ENCODE results near the gene DIAPH3. TPM values are rescaled to one million over a fixed set of nuclear protein-coding genes. Genes with fewer than 3 reads are reported as not detected.

The DIAPH3 gene
- total and polyA plus RNA-seq, 2 of the 8 experiments (the other 6 are each of a cell fraction or from before 2014, with no cell fraction given): 8.0 to 30.8 TPM

DNA sequence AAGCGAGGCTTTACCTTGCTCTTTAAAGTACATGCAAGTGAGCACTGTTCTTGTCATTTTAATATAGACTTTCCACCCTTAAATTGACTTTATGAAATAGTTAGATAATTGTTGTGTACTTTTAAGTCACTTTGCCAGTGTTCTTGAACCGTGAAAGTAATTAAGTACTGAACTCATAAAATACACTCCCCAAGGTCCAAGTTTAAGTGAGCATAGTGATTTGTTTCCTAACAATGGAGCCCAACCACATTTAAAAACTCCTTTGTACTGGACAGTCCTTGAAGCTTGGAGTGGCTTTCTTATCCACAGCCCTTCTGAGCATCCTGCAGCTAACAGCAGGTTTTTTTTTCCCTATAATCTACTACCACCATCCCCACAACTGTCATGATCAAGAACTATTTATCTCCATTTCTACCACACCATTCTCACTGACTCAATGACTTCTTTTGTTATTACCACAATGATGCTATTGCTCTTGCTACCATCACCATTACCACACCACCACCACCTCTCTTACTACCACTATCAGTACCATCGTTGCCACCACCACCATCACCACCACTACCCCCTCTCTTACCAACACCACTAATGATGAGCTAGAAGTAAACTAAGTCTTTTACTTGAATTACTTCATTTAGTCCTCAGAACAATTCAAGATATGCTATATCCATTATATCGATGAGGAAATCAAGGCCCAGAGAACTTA is 452.6 kb downstream of the DIAPH3 start (continued):
- TF ChIP-seq, protein P1, sequence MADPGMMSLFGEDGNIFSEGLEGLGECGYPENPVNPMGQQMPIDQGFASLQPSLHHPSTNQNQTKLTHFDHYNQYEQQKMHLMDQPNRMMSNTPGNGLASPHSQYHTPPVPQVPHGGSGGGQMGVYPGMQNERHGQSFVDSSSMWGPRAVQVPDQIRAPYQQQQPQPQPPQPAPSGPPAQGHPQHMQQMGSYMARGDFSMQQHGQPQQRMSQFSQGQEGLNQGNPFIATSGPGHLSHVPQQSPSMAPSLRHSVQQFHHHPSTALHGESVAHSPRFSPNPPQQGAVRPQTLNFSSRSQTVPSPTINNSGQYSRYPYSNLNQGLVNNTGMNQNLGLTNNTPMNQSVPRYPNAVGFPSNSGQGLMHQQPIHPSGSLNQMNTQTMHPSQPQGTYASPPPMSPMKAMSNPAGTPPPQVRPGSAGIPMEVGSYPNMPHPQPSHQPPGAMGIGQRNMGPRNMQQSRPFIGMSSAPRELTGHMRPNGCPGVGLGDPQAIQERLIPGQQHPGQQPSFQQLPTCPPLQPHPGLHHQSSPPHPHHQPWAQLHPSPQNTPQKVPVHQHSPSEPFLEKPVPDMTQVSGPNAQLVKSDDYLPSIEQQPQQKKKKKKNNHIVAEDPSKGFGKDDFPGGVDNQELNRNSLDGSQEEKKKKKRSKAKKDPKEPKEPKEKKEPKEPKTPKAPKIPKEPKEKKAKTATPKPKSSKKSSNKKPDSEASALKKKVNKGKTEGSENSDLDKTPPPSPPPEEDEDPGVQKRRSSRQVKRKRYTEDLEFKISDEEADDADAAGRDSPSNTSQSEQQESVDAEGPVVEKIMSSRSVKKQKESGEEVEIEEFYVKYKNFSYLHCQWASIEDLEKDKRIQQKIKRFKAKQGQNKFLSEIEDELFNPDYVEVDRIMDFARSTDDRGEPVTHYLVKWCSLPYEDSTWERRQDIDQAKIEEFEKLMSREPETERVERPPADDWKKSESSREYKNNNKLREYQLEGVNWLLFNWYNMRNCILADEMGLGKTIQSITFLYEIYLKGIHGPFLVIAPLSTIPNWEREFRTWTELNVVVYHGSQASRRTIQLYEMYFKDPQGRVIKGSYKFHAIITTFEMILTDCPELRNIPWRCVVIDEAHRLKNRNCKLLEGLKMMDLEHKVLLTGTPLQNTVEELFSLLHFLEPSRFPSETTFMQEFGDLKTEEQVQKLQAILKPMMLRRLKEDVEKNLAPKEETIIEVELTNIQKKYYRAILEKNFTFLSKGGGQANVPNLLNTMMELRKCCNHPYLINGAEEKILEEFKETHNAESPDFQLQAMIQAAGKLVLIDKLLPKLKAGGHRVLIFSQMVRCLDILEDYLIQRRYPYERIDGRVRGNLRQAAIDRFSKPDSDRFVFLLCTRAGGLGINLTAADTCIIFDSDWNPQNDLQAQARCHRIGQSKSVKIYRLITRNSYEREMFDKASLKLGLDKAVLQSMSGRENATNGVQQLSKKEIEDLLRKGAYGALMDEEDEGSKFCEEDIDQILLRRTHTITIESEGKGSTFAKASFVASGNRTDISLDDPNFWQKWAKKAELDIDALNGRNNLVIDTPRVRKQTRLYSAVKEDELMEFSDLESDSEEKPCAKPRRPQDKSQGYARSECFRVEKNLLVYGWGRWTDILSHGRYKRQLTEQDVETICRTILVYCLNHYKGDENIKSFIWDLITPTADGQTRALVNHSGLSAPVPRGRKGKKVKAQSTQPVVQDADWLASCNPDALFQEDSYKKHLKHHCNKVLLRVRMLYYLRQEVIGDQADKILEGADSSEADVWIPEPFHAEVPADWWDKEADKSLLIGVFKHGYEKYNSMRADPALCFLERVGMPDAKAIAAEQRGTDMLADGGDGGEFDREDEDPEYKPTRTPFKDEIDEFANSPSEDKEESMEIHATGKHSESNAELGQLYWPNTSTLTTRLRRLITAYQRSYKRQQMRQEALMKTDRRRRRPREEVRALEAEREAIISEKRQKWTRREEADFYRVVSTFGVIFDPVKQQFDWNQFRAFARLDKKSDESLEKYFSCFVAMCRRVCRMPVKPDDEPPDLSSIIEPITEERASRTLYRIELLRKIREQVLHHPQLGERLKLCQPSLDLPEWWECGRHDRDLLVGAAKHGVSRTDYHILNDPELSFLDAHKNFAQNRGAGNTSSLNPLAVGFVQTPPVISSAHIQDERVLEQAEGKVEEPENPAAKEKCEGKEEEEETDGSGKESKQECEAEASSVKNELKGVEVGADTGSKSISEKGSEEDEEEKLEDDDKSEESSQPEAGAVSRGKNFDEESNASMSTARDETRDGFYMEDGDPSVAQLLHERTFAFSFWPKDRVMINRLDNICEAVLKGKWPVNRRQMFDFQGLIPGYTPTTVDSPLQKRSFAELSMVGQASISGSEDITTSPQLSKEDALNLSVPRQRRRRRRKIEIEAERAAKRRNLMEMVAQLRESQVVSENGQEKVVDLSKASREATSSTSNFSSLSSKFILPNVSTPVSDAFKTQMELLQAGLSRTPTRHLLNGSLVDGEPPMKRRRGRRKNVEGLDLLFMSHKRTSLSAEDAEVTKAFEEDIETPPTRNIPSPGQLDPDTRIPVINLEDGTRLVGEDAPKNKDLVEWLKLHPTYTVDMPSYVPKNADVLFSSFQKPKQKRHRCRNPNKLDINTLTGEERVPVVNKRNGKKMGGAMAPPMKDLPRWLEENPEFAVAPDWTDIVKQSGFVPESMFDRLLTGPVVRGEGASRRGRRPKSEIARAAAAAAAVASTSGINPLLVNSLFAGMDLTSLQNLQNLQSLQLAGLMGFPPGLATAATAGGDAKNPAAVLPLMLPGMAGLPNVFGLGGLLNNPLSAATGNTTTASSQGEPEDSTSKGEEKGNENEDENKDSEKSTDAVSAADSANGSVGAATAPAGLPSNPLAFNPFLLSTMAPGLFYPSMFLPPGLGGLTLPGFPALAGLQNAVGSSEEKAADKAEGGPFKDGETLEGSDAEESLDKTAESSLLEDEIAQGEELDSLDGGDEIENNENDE (IDR thresholded peaks at IDR 0.05; ENCODE audit: insufficient replicate concordance, low read length): no peak
- TF ChIP-seq, protein P2, sequence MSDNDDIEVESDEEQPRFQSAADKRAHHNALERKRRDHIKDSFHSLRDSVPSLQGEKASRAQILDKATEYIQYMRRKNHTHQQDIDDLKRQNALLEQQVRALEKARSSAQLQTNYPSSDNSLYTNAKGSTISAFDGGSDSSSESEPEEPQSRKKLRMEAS (IDR thresholded peaks at IDR 0.05): no peak
- TF ChIP-seq HDAC6 (IDR thresholded peaks at IDR 0.05; ENCODE audit: low read depth, low read length) (no peak), JUND (IDR thresholded peaks at IDR 0.05; ENCODE audit: low read length) (no peak), RBBP5 (IDR thresholded peaks at IDR 0.05; ENCODE audit: borderline replicate concordance, low read depth, low read length) (no peak), SUZ12 (IDR thresholded peaks at IDR 0.05; ENCODE audit: low read length) (no peak), RNF2 (IDR thresholded peaks at IDR 0.05; ENCODE audit: borderline replicate concordance, low read depth, low read length, missing control alignments, poor library complexity, severe bottlenecking) (no peak), NRF1 (IDR thresholded peaks at IDR 0.05; ENCODE audit: low read depth, low read length) (no peak), BACH1 (IDR thresholded peaks at IDR 0.05; ENCODE audit: low read length) (no peak), ASH2L (IDR thresholded peaks at IDR 0.05; ENCODE audit: low read length) (no peak)

All from H1 (cell line).